NCI-H146 (cell line): ENCODE measurements around the gene CD81.

Experiments used
- DNase-seq: peaks from one replicate; lab custom pipeline; 2025; lab: John Stamatoyannopoulos, UW

Gene CD81

GRCh38 chr11:2439820-2440219 is 62.7 kb downstream of the CD81 start:
- no peak for DNase-seq

GRCh38 chr11:2440646-2441045 is 63.5 kb downstream of the CD81 start:
- no peak for DNase-seq

GRCh38 chr11:2441171-2441570 is 64.1 kb downstream of the CD81 start:
- DNase-seq: no peak

- peak; percentile 84 for DNase-seq
Observed at GRCh38 chr11:2442589-2442988, 65.5 kb downstream of the CD81 start.

- peak; percentile 65 for DNase-seq
Observed at GRCh38 chr11:2443406-2443805, 66.3 kb downstream of the CD81 start.

GRCh38 chr11:2443881-2444820 is 67.0 kb downstream of the CD81 start, which contains the start of gene TRPM5:
Gene TRPM5 (minus strand): TSS chr11:2444514. CDS start chr11:2423036, 21,478 bp downstream.
- peak; percentile 90 for DNase-seq

GRCh38 chr11:2444821-2445745 is 68.0 kb downstream of the CD81 start, which contains the start of gene KCNQ1:
Gene KCNQ1 (plus strand): TSS chr11:2445008. CDS start chr11:2445099, 91 bp downstream.
- DNase-seq: peak; percentile 40

GRCh38 chr11:2445746-2446551 is 68.8 kb downstream of the CD81 start:
- DNase-seq: peak; percentile 32

- no peak for DNase-seq
Observed at GRCh38 chr11:2446590-2447252, 69.6 kb downstream of the CD81 start.
